ENCODE results near the gene APOOL. TPM values are rescaled to one million over a fixed set of nuclear protein-coding genes. Genes with fewer than 3 reads are reported as not detected.
"Not testable (repeated sequence)": the region's sequence is repeated elsewhere in the genome, so short reads cannot be mapped to it uniquely, and the experiment has no call there.

Gene APOOL
- polyA plus RNA-seq, 1 donor, result 19.4 TPM

DNA sequence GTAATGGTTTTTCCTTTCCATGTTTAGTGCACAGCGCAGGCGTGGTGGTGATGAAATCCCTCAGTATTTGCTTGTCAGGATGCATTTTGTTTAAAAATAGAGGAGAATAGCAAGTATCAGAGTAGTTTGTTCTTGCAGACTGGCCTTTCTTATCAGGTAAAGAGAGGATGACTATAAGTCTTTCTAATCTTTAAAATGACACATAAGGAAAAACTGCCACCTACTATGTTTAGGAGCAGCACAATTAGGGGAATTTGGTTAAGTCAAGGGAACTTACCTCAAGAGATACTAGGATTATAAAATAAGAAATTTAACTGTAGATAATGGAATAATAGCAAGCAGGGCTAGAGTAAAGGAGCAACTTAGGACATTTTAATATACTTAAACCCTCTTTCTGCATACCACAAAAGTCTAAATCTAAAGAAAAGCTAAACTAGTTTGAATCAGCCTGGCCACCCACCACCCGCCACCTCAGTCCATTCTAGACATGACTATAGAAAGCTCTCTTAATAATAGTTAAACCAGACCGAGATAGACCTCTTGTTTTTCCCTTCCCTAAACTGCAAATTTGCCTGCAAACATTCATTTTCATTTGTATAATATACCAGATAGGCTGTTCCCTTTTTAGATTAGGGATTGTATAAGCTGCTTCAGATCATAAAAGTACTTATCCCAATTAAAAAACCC lies 62.0 kb downstream of the APOOL start:
- DNase-seq, result no peak
- H3K4me1 ChIP-seq (ENCODE audit: control insufficient read depth, insufficient read depth, low read length), result no peaks in the 10 kb centered on the region
- no peak overlapping the region for H3K27ac ChIP-seq (ENCODE audit: low read length)
- no peaks in the 10 kb centered on the region for H3K27me3 ChIP-seq (ENCODE audit: control insufficient read depth, insufficient read depth, low read length)
- no peaks in the 10 kb centered on the region for H3K36me3 ChIP-seq (ENCODE audit: control insufficient read depth, insufficient read depth, low read length)
- H3K4me3 ChIP-seq (ENCODE audit: low read length), result no peak overlapping the region
- WGBS (ENCODE audit: insufficient coverage, low lambda C conversion rate), result no CpG with 5 or more reads among the region's 4 CpGs
- H3K9me3 ChIP-seq (ENCODE audit: control insufficient read depth, low read depth, low read length), result no peaks in the 10 kb centered on the region

DNA sequence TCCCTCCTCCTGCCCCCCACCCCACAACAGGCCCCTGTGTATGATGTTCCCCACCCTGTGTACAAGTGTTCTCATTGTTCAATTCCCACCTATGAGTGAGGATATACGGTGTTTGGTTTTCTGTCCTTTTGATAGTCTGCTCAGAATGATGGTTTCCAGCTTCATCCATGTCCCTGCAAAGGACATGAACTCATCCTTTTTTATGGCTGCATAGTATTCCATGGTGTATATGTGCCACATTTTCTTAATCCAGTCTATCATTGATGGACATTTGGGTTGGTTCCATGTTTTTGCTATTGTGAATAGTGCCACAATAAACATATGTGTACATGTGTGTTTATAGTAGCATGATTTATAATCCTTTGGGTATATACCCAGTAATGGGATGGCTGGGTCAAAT lies 73.6 kb downstream of the APOOL start:
- WGBS (ENCODE audit: insufficient coverage, low lambda C conversion rate), result no CpG with 5 or more reads among the region's 1 CpG

DNA sequence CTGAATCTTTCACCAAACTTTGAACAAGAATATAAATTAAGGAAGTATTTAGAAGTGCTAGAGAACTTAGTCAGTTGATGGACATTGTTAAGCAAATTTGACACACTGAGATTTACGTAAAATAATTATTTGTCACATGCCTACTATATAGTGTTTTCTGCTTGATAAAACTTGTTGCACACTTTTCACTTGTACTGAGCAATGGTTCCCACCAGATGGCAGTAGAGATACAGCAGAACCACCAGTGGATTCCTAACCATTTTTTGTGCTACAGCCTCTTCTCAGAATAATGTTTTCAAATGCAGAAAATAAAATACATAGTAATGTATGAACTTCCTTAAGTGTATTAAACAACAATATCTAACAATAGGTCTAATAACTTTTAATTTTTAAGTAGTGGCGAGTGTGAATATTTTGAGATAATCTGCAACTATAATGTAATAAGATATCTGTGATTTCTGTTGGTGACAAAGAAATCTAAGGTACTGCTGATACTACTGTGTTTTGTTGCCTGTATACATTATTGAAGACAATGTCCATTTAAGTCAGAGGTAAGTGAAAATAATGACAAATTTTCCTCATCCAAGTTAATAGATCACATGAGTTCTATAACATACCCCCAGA lies 81.2 kb downstream of the APOOL start:
- H3K27me3 ChIP-seq (ENCODE audit: control insufficient read depth, insufficient read depth, low read length), result no peaks in the 10 kb centered on the region
- peak; percentile 3 to 4 for DNase-seq
- H3K9me3 ChIP-seq (ENCODE audit: control insufficient read depth, low read depth, low read length), result no peaks in the 10 kb centered on the region
- H3K4me1 ChIP-seq (ENCODE audit: control insufficient read depth, insufficient read depth, low read length), result no peaks in the 10 kb centered on the region
- peaks cover under 1% of the 10 kb centered on the region for H3K36me3 ChIP-seq (ENCODE audit: control insufficient read depth, insufficient read depth, low read length)
- H3K27ac ChIP-seq (ENCODE audit: low read length), result no peak overlapping the region
- no peak overlapping the region for H3K4me3 ChIP-seq (ENCODE audit: low read length)
- WGBS (ENCODE audit: insufficient coverage, low lambda C conversion rate), result 20% methylated on average over 1 of the region's 2 CpGs

More for the DNA sequence above, 73.6 kb downstream of the APOOL start:
- H3K9me3 ChIP-seq (ENCODE audit: control insufficient read depth, low read depth, low read length); H3K27ac ChIP-seq (ENCODE audit: low read length); H3K4me1 ChIP-seq (ENCODE audit: control insufficient read depth, insufficient read depth, low read length); H3K36me3 ChIP-seq (ENCODE audit: control insufficient read depth, insufficient read depth, low read length); H3K27me3 ChIP-seq (ENCODE audit: control insufficient read depth, insufficient read depth, low read length); H3K4me3 ChIP-seq (ENCODE audit: low read length); DNase-seq: not testable (repeated sequence)

DNA sequence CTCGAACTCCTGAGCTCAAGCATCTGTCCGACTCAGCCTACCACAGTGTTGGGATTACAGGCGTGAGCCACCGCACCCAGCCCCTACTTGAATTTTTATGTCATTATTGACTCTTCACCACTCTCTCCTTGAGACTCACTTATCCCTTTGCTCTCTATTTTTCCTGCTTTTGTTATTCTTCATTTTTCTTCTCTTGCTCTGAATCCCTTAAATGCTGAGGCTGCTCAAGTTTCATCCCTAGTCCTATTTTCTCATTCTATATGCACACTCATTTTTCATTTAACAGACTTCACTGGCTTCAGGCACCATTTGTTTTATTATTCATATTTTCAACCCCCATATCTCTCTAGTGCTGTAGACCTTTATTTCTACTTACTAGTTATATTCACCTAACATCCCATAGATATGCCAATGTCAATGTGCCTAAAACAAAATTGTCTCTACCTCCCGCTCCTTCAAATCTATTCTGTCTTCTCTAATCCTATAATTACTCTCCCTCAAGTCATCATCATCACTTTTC lies 85.7 kb downstream of the APOOL start:
- Histone ChIP-seq H3K4me1 (ENCODE audit: control insufficient read depth, insufficient read depth, low read length) (no peaks in the 10 kb centered on the region), H3K36me3 (ENCODE audit: control insufficient read depth, insufficient read depth, low read length) (peaks cover 8% of the 10 kb centered on the region), H3K27me3 (ENCODE audit: control insufficient read depth, insufficient read depth, low read length) (no peaks in the 10 kb centered on the region), H3K4me3 (ENCODE audit: low read length) (no peak overlapping the region), H3K9me3 (ENCODE audit: control insufficient read depth, low read depth, low read length) (no peaks in the 10 kb centered on the region), H3K27ac (ENCODE audit: low read length) (no peak overlapping the region)
- no CpG with 5 or more reads among the region's 5 CpGs for WGBS (ENCODE audit: insufficient coverage, low lambda C conversion rate)
- DNase-seq, result no peak

DNA sequence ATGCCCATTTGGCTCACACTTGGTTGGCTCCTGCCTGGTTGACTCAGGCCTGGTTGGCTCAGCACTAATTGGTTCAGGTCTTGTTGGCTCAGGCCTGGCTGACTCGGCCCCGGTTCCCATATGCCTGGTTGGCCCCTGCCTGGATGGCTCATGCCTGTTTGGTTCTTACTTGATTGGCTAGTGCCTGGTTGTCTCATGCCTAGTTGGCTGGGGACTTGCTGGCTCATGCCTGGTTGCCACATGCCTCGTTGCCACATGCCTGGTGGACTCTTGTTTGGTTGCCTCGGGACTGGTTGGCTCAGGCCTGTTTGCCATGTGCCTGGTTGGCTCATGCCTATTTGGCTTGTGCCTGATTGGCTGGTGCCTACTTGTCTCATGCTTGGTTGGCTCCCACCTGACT lies 103.7 kb downstream of the APOOL start:
- Histone ChIP-seq H3K27ac (ENCODE audit: low read length) (no peak overlapping the region), H3K4me1 (ENCODE audit: control insufficient read depth, insufficient read depth, low read length) (peaks cover 4% of the 10 kb centered on the region)
- WGBS (ENCODE audit: insufficient coverage, low lambda C conversion rate), result no CpG with 5 or more reads among the region's 4 CpGs

DNA sequence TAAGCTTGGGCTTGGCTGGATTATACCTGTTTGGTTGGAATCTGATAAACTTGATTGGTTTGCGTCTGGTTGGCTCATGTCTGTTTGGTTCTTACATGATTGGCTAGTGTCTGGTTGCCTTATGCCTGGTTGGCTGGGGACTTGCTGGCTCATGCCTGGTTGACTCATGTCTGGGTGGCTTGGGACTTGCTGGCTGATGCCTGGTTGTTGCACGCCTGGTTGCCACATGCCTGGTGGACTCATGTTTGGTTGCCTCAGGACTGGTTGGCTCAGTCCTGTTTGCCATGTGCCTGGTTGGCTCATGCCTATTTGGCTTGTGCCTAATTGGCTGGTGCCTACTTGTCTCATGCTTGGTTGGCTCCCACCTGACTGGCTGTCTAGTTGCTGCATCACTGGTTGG lies 104.5 kb downstream of the APOOL start:
- H3K27ac ChIP-seq (ENCODE audit: low read length), result no peak overlapping the region
- H3K27me3 ChIP-seq (ENCODE audit: control insufficient read depth, insufficient read depth, low read length), result no peaks in the 10 kb centered on the region
- no peak overlapping the region for H3K4me3 ChIP-seq (ENCODE audit: low read length)
- H3K36me3 ChIP-seq (ENCODE audit: control insufficient read depth, insufficient read depth, low read length), result no peaks in the 10 kb centered on the region
- H3K9me3 ChIP-seq (ENCODE audit: control insufficient read depth, low read depth, low read length), result no peaks in the 10 kb centered on the region
- WGBS (ENCODE audit: insufficient coverage, low lambda C conversion rate), result no CpG with 5 or more reads among the region's 2 CpGs
- H3K4me1 ChIP-seq (ENCODE audit: control insufficient read depth, insufficient read depth, low read length), result peaks cover 4% of the 10 kb centered on the region
- no peak for DNase-seq

More for the DNA sequence above, 103.7 kb downstream of the APOOL start:
- no peak overlapping the region for H3K4me3 ChIP-seq (ENCODE audit: low read length)
- H3K36me3 ChIP-seq (ENCODE audit: control insufficient read depth, insufficient read depth, low read length), result no peaks in the 10 kb centered on the region
- DNase-seq, result no peak
- no peaks in the 10 kb centered on the region for H3K9me3 ChIP-seq (ENCODE audit: control insufficient read depth, low read depth, low read length)
- H3K27me3 ChIP-seq (ENCODE audit: control insufficient read depth, insufficient read depth, low read length), result no peaks in the 10 kb centered on the region

DNA sequence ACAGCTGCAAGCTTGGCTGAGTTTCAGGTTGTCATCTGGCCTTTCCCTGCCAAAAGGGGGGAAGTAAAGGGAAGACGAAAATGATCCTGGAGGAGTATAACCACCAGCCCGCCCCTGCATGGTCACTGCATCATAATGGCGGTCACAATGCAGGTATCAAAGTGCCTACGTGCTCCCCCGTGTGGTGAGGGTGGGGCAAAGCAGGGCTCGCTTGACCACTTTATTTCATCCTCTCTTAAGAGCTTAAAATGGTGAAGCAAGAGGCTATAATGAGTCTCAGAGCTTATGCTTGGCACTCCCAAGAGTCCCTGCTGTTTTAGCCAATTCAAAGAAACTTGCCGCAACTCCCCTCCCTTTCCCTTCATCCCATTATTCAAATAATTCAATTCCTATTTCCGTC lies 105.6 kb downstream of the APOOL start:
- DNase-seq, result no peak
- no peak overlapping the region for H3K4me3 ChIP-seq (ENCODE audit: low read length)
- H3K27ac ChIP-seq (ENCODE audit: low read length), result no peak overlapping the region
- H3K27me3 ChIP-seq (ENCODE audit: control insufficient read depth, insufficient read depth, low read length), result no peaks in the 10 kb centered on the region
- peaks cover 4% of the 10 kb centered on the region for H3K4me1 ChIP-seq (ENCODE audit: control insufficient read depth, insufficient read depth, low read length)
- no peaks in the 10 kb centered on the region for H3K9me3 ChIP-seq (ENCODE audit: control insufficient read depth, low read depth, low read length)
- no peaks in the 10 kb centered on the region for H3K36me3 ChIP-seq (ENCODE audit: control insufficient read depth, insufficient read depth, low read length)
- 80% methylated on average over 1 of the region's 8 CpGs for WGBS (ENCODE audit: insufficient coverage, low lambda C conversion rate)

DNA sequence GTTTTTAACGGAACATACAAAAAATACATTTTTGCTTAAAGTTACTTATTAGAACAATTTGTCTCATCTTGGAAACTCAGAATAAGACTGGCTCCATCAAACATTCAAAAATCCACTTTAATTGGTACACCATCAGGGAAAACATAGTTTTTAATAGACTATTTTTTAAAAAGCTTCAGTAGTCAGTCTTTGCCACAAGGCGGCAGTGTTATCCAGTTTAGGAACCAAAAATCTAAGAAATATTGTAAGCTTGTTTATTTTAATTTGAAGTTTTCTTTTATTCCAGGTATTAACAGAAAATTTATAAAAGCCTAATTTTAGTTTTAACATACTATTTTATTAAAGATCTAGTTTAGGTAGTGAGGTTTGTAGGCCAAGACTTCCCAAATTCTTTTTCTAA lies 107.7 kb downstream of the APOOL start:
- no peaks in the 10 kb centered on the region for H3K27me3 ChIP-seq (ENCODE audit: control insufficient read depth, insufficient read depth, low read length)
- H3K36me3 ChIP-seq (ENCODE audit: control insufficient read depth, insufficient read depth, low read length), result no peaks in the 10 kb centered on the region
- peak overlapping the region; percentile 44 for H3K27ac ChIP-seq (ENCODE audit: low read length)

DNA sequence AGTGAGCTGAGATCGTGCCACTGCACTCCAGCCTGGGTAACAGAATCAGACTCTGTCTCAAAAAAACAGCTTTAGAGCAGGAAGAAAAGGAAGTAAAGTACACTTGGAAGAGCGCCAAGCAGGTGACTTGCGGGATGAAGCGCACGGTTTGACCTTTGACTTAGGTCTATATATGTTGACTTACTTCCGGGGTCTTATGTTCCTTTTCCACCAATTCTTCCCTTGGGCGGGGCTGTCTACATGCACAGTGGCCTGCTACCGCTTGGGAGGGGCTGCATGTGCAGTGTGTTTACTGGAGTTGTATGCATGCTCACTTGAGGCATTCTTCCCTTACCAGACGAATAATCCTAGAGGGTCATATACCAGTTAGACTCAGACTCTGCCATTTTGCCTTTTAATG lies 108.6 kb downstream of the APOOL start:
- H3K27me3 ChIP-seq (ENCODE audit: control insufficient read depth, insufficient read depth, low read length), result no peaks in the 10 kb centered on the region
- H3K9me3 ChIP-seq (ENCODE audit: control insufficient read depth, low read depth, low read length), result no peaks in the 10 kb centered on the region
- peak; percentile 62 to 84 for DNase-seq
- no peak overlapping the region for H3K4me3 ChIP-seq (ENCODE audit: low read length)
- no CpG with 5 or more reads among the region's 9 CpGs for WGBS (ENCODE audit: insufficient coverage, low lambda C conversion rate)
- peaks cover 4% of the 10 kb centered on the region for H3K4me1 ChIP-seq (ENCODE audit: control insufficient read depth, insufficient read depth, low read length)
- no peak overlapping the region for H3K27ac ChIP-seq (ENCODE audit: low read length)
- H3K36me3 ChIP-seq (ENCODE audit: control insufficient read depth, insufficient read depth, low read length), result no peaks in the 10 kb centered on the region

More for the DNA sequence above, 107.7 kb downstream of the APOOL start:
- DNase-seq, result peak in 1 of 2 donors; percentile 3
- Histone ChIP-seq H3K9me3 (ENCODE audit: control insufficient read depth, low read depth, low read length) (no peaks in the 10 kb centered on the region), H3K4me1 (ENCODE audit: control insufficient read depth, insufficient read depth, low read length) (peaks cover 4% of the 10 kb centered on the region), H3K4me3 (ENCODE audit: low read length) (no peak overlapping the region)
- WGBS (ENCODE audit: insufficient coverage, low lambda C conversion rate), result 0% methylated on average over 1 of the region's 2 CpGs

DNA sequence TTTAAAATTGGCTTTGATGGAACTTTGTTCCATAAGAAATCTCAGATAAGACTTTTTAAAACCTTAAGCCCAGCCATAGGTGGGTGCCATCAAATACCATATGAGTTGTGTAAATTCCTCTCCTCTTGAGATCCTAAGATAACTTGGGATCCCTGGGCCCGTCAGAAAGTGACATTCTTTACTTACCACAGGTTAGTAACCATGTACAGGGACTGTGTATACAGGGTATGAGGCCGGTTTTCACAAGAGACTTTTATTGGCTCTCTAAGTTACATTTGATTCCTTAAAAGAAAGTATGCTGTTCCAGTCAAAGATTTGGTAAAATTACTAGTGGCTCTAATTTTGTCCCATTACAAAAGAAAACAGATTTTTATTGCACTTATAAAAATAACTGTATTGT lies 110.1 kb downstream of the APOOL start:
- no peak overlapping the region for H3K4me3 ChIP-seq (ENCODE audit: low read length)
- H3K27me3 ChIP-seq (ENCODE audit: control insufficient read depth, insufficient read depth, low read length), result no peaks in the 10 kb centered on the region
- WGBS (ENCODE audit: insufficient coverage, low lambda C conversion rate), result no CpG with 5 or more reads among the region's 2 CpGs
- no peak for DNase-seq
- H3K36me3 ChIP-seq (ENCODE audit: control insufficient read depth, insufficient read depth, low read length), result no peaks in the 10 kb centered on the region
- H3K9me3 ChIP-seq (ENCODE audit: control insufficient read depth, low read depth, low read length), result no peaks in the 10 kb centered on the region
- H3K4me1 ChIP-seq (ENCODE audit: control insufficient read depth, insufficient read depth, low read length), result peaks cover 4% of the 10 kb centered on the region
- H3K27ac ChIP-seq (ENCODE audit: low read length), result no peak overlapping the region
